Measurements from ENCODE around the gene NOPCHAP1.
"Not testable (repeated sequence)": the region's sequence is repeated elsewhere in the genome, so short reads cannot be mapped to it uniquely, and the experiment has no call there.

NOPCHAP1 gene

DNA sequence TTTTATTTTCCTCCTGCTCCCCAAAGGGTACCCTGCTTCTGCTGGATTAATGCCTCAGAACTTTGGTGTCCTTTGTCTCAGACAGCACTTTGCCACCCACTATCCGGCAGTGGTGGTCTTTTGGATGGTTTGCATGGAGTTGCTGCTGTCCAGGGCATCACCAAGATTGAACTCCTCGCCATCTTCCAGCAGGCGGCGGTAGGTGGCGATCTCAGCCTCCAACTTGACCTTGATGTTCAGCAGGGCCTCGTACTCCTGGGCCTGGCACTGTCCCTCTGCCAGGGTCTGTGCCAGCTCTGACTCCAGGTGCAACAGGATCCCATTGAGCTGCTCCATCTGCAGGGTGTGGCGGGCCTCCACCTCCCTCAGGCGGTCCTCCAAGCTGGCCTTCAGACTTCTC, 9.4 kb upstream of the NOPCHAP1 start:
- H3K79me1 ChIP-seq (ENCODE audit: low read length) = no peaks in the 10 kb centered on the region
- no CpG with 5 or more reads among the region's 8 CpGs for WGBS (ENCODE audit: extremely low coverage, insufficient coverage, low lambda C conversion rate)
- DNase-seq = no peak

DNA sequence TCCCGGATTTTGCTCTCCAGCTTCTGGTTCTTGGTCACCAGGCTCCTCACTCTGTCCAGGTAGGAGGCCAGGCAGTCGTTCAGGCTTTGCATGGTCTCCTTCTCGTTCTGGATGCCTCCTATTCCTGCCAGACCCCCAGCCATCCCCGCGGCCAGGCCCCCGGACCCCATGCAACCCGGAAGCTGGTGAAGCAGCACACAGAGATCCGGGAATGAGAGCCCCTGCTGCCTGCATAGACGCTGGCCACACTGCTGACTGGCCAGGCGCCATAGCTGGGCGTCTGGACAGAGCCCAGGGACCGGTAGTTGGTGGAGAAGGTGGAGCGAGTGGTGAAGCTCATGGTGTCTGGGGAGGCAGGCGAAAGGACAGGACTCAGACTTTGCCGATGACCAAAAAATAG, 8.4 kb upstream of the NOPCHAP1 start:
- H3K4me2 ChIP-seq (ENCODE audit: low read length); H3K4ac ChIP-seq (ENCODE audit: low read depth, low read length); H3K79me2 ChIP-seq (ENCODE audit: control insufficient read depth, insufficient read depth, low read length); H2BK120ac ChIP-seq (ENCODE audit: low read depth, low read length); H2BK5ac ChIP-seq (ENCODE audit: low read length); H3K4me1 ChIP-seq (ENCODE audit: control insufficient read depth, low read depth, low read length); H3K27me3 ChIP-seq (ENCODE audit: insufficient read depth, low read length, poor library complexity); H3K79me1 ChIP-seq (ENCODE audit: low read length); H3K23ac ChIP-seq (ENCODE audit: low read length); H3K36me3 ChIP-seq (ENCODE audit: control insufficient read depth, insufficient read depth, low read length); H3K27ac ChIP-seq (ENCODE audit: low read depth, low read length); H3K18ac ChIP-seq (ENCODE audit: low read length); H2AK5ac ChIP-seq (ENCODE audit: low read length); H3K9ac ChIP-seq (ENCODE audit: low read length); H3K4me3 ChIP-seq (ENCODE audit: low read length); DNase-seq; H4K8ac ChIP-seq (ENCODE audit: low read depth, low read length); H3K56ac ChIP-seq (ENCODE audit: low read length); H2BK15ac ChIP-seq (replicated peaks; ENCODE audit: low read depth); H4K5ac ChIP-seq (ENCODE audit: low read length): not testable (repeated sequence)
- WGBS (ENCODE audit: extremely low coverage, insufficient coverage, low lambda C conversion rate) = no CpG with 5 or more reads among the region's 15 CpGs

More for the DNA sequence above, 9.4 kb upstream of the NOPCHAP1 start:
- H3K56ac ChIP-seq (ENCODE audit: low read length) = no peak overlapping the region
- no peak overlapping the region for H2BK15ac ChIP-seq (replicated peaks; ENCODE audit: low read depth)
- no peak overlapping the region for H4K5ac ChIP-seq (ENCODE audit: low read length)
- H3K4me3 ChIP-seq (ENCODE audit: low read length) = no peak overlapping the region
- no peaks in the 10 kb centered on the region for H3K79me2 ChIP-seq (ENCODE audit: control insufficient read depth, insufficient read depth, low read length)
- no peak overlapping the region for H3K23ac ChIP-seq (ENCODE audit: low read length)
- no peak overlapping the region for H4K8ac ChIP-seq (ENCODE audit: low read depth, low read length)
- H3K36me3 ChIP-seq (ENCODE audit: control insufficient read depth, insufficient read depth, low read length) = no peaks in the 10 kb centered on the region
- no peaks in the 10 kb centered on the region for H3K4me1 ChIP-seq (ENCODE audit: control insufficient read depth, low read depth, low read length)
- no peak overlapping the region for H2BK120ac ChIP-seq (ENCODE audit: low read depth, low read length)
- H3K4me2 ChIP-seq (ENCODE audit: low read length) = no peak overlapping the region
- no peaks in the 10 kb centered on the region for H3K27me3 ChIP-seq (ENCODE audit: insufficient read depth, low read length, poor library complexity)
- no peak overlapping the region for H3K18ac ChIP-seq (ENCODE audit: low read length)
- no peak overlapping the region for H3K4ac ChIP-seq (ENCODE audit: low read depth, low read length)
- H3K9ac ChIP-seq (ENCODE audit: low read length) = no peak overlapping the region
- no peak overlapping the region for H2AK5ac ChIP-seq (ENCODE audit: low read length)
- H2BK5ac ChIP-seq (ENCODE audit: low read length) = no peak overlapping the region
- no peak overlapping the region for H3K27ac ChIP-seq (ENCODE audit: low read depth, low read length)

DNA sequence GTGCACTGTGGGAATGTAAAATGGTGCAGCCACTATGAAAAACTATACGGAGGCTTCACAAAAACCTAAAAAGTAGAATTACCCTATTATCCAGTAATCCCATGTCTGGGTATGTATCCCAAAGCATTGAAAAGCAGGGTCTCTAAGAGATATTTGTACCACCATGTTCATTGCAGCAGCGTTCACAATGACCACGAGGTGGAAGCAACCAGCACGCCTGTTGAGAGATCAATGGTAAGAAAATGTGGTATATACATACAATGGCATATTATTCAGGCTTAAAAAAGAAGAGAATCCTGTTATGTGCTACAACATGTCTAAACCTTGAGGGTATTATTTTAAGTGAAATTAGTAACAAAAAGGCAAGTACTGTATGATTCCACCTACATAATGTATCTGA, 910 bp upstream of the NOPCHAP1 start:
- Histone ChIP-seq H4K8ac (ENCODE audit: low read depth, low read length) (no peak overlapping the region), H4K5ac (ENCODE audit: low read length) (no peak overlapping the region), H2BK5ac (ENCODE audit: low read length) (no peak overlapping the region), H3K4ac (ENCODE audit: low read depth, low read length) (no peak overlapping the region), H2BK15ac (replicated peaks; ENCODE audit: low read depth) (no peak overlapping the region), H3K27me3 (ENCODE audit: insufficient read depth, low read length, poor library complexity) (no peaks in the 10 kb centered on the region), H3K79me1 (ENCODE audit: low read length) (peaks cover 6% of the 10 kb centered on the region), H3K4me2 (ENCODE audit: low read length) (no peak overlapping the region), H3K79me2 (ENCODE audit: control insufficient read depth, insufficient read depth, low read length) (peaks cover 19% of the 10 kb centered on the region), H2AK5ac (ENCODE audit: low read length) (no peak overlapping the region), H3K56ac (ENCODE audit: low read length) (no peak overlapping the region), H3K4me1 (ENCODE audit: control insufficient read depth, low read depth, low read length) (peaks cover 2% of the 10 kb centered on the region), H3K9ac (ENCODE audit: low read length) (no peak overlapping the region), H3K18ac (ENCODE audit: low read length) (no peak overlapping the region), H2BK120ac (ENCODE audit: low read depth, low read length) (no peak overlapping the region), H3K4me3 (ENCODE audit: low read length) (no peak overlapping the region), H3K27ac (ENCODE audit: low read depth, low read length) (no peak overlapping the region), H3K36me3 (ENCODE audit: control insufficient read depth, insufficient read depth, low read length) (no peaks in the 10 kb centered on the region), H3K23ac (ENCODE audit: low read length) (no peak overlapping the region)
- WGBS (ENCODE audit: extremely low coverage, insufficient coverage, low lambda C conversion rate) = no CpG with 5 or more reads among the region's 4 CpGs
- no peak for DNase-seq

DNA sequence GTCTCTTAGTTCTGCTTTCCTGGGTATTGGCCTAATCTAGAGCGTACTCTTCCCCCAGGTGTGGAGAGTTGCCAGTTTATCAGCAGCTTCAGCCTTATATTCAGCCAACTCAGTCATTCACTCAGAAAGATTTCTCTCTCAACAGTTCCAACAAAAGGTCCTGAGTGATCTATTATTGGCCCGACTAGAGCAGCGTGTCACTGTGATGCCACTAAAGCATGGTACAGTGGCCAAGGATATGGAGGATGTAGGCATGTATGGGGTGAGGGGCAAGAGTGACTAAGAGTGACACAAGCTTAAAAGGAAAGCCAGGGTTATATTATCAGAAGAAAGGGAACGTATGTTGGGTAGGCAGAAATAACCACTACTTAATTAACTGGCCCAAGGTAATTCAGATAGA, 4.8 kb downstream of the NOPCHAP1 start:
- Histone ChIP-seq H2BK120ac (ENCODE audit: low read depth, low read length) (no peak overlapping the region), H3K9ac (ENCODE audit: low read length) (no peak overlapping the region), H3K4me3 (ENCODE audit: low read length) (no peak overlapping the region), H3K79me1 (ENCODE audit: low read length) (peaks cover 9% of the 10 kb centered on the region), H4K8ac (ENCODE audit: low read depth, low read length) (no peak overlapping the region), H2AK5ac (ENCODE audit: low read length) (no peak overlapping the region), H3K18ac (ENCODE audit: low read length) (no peak overlapping the region), H3K27ac (ENCODE audit: low read depth, low read length) (no peak overlapping the region), H2BK5ac (ENCODE audit: low read length) (no peak overlapping the region), H3K23ac (ENCODE audit: low read length) (no peak overlapping the region), H3K4me2 (ENCODE audit: low read length) (no peak overlapping the region), H4K5ac (ENCODE audit: low read length) (no peak overlapping the region), H3K4ac (ENCODE audit: low read depth, low read length) (no peak overlapping the region), H3K56ac (ENCODE audit: low read length) (no peak overlapping the region), H3K36me3 (ENCODE audit: control insufficient read depth, insufficient read depth, low read length) (peaks cover 3% of the 10 kb centered on the region), H3K27me3 (ENCODE audit: insufficient read depth, low read length, poor library complexity) (no peaks in the 10 kb centered on the region), H2BK15ac (replicated peaks; ENCODE audit: low read depth) (no peak overlapping the region), H3K4me1 (ENCODE audit: control insufficient read depth, low read depth, low read length) (peaks cover 2% of the 10 kb centered on the region), H3K79me2 (ENCODE audit: control insufficient read depth, insufficient read depth, low read length) (peaks cover 19% of the 10 kb centered on the region)
- WGBS (ENCODE audit: extremely low coverage, insufficient coverage, low lambda C conversion rate) = no CpG with 5 or more reads among the region's 4 CpGs
- DNase-seq = no peak

DNA sequence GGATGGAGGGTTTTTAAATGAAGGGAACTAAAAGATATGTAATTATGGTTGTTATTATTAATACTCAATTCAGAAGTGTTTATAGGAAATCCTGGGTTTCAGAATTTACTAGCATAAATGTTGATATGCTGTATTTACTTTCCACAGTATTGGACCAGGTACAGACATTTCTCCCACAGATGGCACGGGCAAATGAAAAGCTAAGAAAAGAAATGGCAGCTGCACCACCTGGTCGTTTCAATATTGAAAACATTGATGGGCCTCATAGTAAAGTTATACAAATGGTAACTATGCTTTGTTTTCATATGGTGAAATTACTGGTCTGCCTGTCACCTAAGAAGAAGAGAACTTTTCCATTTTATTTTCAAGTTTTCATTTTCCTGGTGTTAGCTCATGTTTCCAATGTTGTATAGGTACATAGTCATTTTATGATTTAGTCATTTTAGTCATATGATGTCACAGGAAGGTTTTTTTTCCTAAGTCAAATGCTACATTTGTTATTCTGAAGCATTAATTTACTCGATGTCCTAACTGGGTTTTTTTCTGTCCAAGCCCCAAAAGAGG, 5.5 kb downstream of the NOPCHAP1 start:
- Histone ChIP-seq H2BK5ac (ENCODE audit: low read length) (no peak overlapping the region), H3K18ac (ENCODE audit: low read length) (no peak overlapping the region), H3K79me1 (ENCODE audit: low read length) (peaks cover 10% of the 10 kb centered on the region), H2BK15ac (replicated peaks; ENCODE audit: low read depth) (no peak overlapping the region), H3K56ac (ENCODE audit: low read length) (no peak overlapping the region), H3K4me2 (ENCODE audit: low read length) (no peak overlapping the region), H3K23ac (ENCODE audit: low read length) (no peak overlapping the region), H4K5ac (ENCODE audit: low read length) (no peak overlapping the region), H3K27ac (ENCODE audit: low read depth, low read length) (no peak overlapping the region), H3K27me3 (ENCODE audit: insufficient read depth, low read length, poor library complexity) (no peaks in the 10 kb centered on the region), H3K4me3 (ENCODE audit: low read length) (no peak overlapping the region), H3K79me2 (ENCODE audit: control insufficient read depth, insufficient read depth, low read length) (peaks cover 18% of the 10 kb centered on the region), H3K4ac (ENCODE audit: low read depth, low read length) (no peak overlapping the region), H3K4me1 (ENCODE audit: control insufficient read depth, low read depth, low read length) (peaks cover 2% of the 10 kb centered on the region), H2BK120ac (ENCODE audit: low read depth, low read length) (no peak overlapping the region), H2AK5ac (ENCODE audit: low read length) (no peak overlapping the region), H3K36me3 (ENCODE audit: control insufficient read depth, insufficient read depth, low read length) (peaks cover 3% of the 10 kb centered on the region), H3K9ac (ENCODE audit: low read length) (no peak overlapping the region), H4K8ac (ENCODE audit: low read depth, low read length) (no peak overlapping the region)
- no peak for DNase-seq
- WGBS (ENCODE audit: extremely low coverage, insufficient coverage, low lambda C conversion rate) = no CpG with 5 or more reads among the region's 3 CpGs

DNA sequence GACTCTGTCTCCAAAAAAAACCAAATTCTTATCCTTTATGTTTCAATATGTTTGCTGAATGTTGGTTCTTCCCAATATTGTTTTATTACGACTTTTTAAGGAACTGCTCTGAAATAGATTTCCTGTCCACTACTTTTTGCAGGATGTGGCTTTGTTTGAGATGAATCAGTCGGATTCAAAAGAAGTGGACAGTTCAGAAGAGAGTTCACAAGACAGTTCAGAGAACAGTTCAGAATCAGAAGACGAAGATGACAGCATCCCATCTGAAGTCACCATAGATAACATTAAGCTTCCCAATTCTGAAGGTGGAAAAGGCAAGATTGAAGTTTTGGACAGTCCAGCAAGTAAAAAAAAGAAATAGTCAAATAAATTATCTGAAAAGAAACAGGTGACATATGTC, 8.2 kb downstream of the NOPCHAP1 start:
- Histone ChIP-seq H3K9ac (ENCODE audit: low read length) (no peak overlapping the region), H2AK5ac (ENCODE audit: low read length) (no peak overlapping the region), H3K27ac (ENCODE audit: low read depth, low read length) (no peak overlapping the region), H3K4ac (ENCODE audit: low read depth, low read length) (no peak overlapping the region), H3K4me3 (ENCODE audit: low read length) (no peak overlapping the region), H3K79me2 (ENCODE audit: control insufficient read depth, insufficient read depth, low read length) (peaks cover 3% of the 10 kb centered on the region), H2BK120ac (ENCODE audit: low read depth, low read length) (no peak overlapping the region), H2BK5ac (ENCODE audit: low read length) (no peak overlapping the region), H2BK15ac (replicated peaks; ENCODE audit: low read depth) (no peak overlapping the region), H3K18ac (ENCODE audit: low read length) (no peak overlapping the region), H4K8ac (ENCODE audit: low read depth, low read length) (no peak overlapping the region), H3K23ac (ENCODE audit: low read length) (no peak overlapping the region), H3K36me3 (ENCODE audit: control insufficient read depth, insufficient read depth, low read length) (peaks cover 3% of the 10 kb centered on the region), H3K56ac (ENCODE audit: low read length) (no peak overlapping the region), H3K4me1 (ENCODE audit: control insufficient read depth, low read depth, low read length) (no peaks in the 10 kb centered on the region), H3K79me1 (ENCODE audit: low read length) (peaks cover 7% of the 10 kb centered on the region), H3K27me3 (ENCODE audit: insufficient read depth, low read length, poor library complexity) (no peaks in the 10 kb centered on the region), H3K4me2 (ENCODE audit: low read length) (no peak overlapping the region), H4K5ac (ENCODE audit: low read length) (no peak overlapping the region)
- DNase-seq = no peak
- WGBS (ENCODE audit: extremely low coverage, insufficient coverage, low lambda C conversion rate) = no CpG with 5 or more reads among the region's 3 CpGs
